ENCODE results near the gene STK38. TPM values are rescaled to one million over a fixed set of nuclear protein-coding genes. Genes with fewer than 3 reads are reported as not detected.

The STK38 gene
- total and polyA plus RNA-seq, 2 of the 13 experiments (the other 11 are each of a cell fraction or from before 2014, with no cell fraction given): 10.3 to 20.7 TPM

DNA sequence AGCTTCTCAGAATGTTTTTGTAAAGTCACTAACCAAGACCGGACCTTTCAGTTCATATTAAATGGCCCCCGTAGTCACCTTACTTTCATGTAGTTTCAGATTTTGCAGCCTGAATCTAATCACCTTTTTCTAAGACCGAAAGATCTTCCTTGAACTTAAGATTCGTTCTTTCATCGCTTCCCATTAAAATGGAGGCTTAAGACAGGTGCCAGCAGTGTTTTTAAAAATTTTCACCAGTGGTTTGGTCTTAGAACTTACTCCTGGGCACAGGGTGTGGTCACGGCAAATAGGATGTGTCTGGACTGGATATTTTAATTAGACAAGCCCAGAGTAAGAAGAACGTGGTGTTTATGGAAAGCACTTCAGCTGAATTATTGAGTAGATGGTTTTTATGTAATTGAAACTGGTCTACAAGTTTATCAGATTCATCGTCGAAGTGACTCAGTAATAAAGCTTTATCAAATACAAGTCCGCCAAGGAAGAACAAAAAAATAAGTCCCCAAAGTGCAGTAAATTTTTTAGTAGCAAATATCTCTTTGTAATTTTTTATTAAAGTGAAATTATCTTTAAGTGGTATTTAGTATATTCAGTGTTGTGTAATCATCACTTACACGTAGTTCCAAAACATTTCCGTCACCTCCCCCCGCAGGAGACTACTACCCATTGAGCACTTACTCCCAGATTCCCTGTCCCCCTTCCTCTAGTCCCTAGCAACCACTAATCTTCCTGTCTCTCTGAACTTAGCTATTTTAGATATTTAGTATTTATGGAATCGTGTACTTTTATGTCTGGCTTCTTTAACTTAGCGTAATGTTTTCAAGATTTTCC, 47.8 kb upstream of the STK38 start (continued):
- TF ChIP-seq, protein P1, sequence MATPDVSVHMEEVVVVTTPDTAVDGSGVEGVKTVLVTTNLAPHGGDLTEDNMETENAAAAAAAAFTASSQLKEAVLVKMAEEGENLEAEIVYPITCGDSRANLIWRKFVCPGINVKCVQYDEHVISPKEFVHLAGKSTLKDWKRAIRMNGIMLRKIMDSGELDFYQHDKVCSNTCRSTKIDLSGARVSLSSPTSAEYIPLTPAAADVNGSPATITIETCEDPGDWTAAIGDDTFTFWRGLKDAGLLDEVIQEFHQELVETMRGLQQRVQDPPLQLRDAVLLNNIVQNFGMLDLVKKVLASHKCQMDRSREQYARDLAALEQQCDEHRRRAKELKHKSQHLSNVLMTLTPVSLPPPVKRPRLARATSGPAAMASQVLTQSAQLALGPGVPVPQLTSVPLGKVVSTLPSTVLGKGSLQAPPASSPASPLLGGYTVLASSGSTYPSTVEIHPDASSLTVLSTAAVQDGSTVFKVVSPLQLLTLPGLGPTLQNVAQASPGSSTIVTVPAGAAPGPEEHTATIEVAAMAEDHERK (CRISPR knock-in tag; IDR thresholded peaks at IDR 0.05; ENCODE audit: low read depth): no peak
- TF ChIP-seq ZNF564 (CRISPR knock-in tag; IDR thresholded peaks at IDR 0.05): no peak
- TF ChIP-seq MLLT10 (CRISPR knock-in tag; IDR thresholded peaks at IDR 0.05): 0 out of 2 replicates have a peak, but pooled peaks have one; percentile 68
- no peak for TF ChIP-seq ZNF335 (CRISPR knock-in tag; IDR thresholded peaks at IDR 0.05)
- TF ChIP-seq, protein P2, sequence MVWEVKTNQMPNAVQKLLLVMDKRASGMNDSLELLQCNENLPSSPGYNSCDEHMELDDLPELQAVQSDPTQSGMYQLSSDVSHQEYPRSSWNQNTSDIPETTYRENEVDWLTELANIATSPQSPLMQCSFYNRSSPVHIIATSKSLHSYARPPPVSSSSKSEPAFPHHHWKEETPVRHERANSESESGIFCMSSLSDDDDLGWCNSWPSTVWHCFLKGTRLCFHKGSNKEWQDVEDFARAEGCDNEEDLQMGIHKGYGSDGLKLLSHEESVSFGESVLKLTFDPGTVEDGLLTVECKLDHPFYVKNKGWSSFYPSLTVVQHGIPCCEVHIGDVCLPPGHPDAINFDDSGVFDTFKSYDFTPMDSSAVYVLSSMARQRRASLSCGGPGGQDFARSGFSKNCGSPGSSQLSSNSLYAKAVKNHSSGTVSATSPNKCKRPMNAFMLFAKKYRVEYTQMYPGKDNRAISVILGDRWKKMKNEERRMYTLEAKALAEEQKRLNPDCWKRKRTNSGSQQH (CRISPR knock-in tag; IDR thresholded peaks at IDR 0.05; ENCODE audit: low read depth): 0 out of 2 replicates have a peak, but pooled peaks have one; percentile 8
- TF ChIP-seq SIX1 (CRISPR knock-in tag; IDR thresholded peaks at IDR 0.05; ENCODE audit: borderline replicate concordance): no peak
- TF ChIP-seq, protein P3, sequence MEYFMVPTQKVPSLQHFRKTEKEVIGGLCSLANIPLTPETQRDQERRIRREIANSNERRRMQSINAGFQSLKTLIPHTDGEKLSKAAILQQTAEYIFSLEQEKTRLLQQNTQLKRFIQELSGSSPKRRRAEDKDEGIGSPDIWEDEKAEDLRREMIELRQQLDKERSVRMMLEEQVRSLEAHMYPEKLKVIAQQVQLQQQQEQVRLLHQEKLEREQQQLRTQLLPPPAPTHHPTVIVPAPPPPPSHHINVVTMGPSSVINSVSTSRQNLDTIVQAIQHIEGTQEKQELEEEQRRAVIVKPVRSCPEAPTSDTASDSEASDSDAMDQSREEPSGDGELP (IDR thresholded peaks at IDR 0.05; ENCODE audit: borderline replicate concordance, low read depth): no peak
- TF ChIP-seq HDAC1 (CRISPR knock-in tag; IDR thresholded peaks at IDR 0.05): 0 out of 2 replicates have a peak, but pooled peaks have one; percentile 12
- TF ChIP-seq POLR2A (IDR thresholded peaks at IDR 0.05; ENCODE audit: insufficient read depth in 1 of 2, low read depth in 2 of 2, low read length in 2 of 2): peak in 1 of 2 experiments; percentile 56; a peak in 2 of 4 replicates
- TF ChIP-seq FOXM1 (CRISPR knock-in tag; IDR thresholded peaks at IDR 0.05): no peak
- TF ChIP-seq, protein P4, sequence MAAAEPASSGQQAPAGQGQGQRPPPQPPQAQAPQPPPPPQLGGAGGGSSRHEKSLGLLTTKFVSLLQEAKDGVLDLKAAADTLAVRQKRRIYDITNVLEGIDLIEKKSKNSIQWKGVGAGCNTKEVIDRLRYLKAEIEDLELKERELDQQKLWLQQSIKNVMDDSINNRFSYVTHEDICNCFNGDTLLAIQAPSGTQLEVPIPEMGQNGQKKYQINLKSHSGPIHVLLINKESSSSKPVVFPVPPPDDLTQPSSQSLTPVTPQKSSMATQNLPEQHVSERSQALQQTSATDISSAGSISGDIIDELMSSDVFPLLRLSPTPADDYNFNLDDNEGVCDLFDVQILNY (CRISPR knock-in tag; conservative IDR thresholded peaks at IDR 0.05): no peak
- no peak for TF ChIP-seq ARNTL (CRISPR knock-in tag; IDR thresholded peaks at IDR 0.05)
- TF ChIP-seq CCAR2 (optimal IDR thresholded peaks at IDR 0.05; ENCODE audit: low read depth, low read length): no peak
- TF ChIP-seq, protein P5, sequence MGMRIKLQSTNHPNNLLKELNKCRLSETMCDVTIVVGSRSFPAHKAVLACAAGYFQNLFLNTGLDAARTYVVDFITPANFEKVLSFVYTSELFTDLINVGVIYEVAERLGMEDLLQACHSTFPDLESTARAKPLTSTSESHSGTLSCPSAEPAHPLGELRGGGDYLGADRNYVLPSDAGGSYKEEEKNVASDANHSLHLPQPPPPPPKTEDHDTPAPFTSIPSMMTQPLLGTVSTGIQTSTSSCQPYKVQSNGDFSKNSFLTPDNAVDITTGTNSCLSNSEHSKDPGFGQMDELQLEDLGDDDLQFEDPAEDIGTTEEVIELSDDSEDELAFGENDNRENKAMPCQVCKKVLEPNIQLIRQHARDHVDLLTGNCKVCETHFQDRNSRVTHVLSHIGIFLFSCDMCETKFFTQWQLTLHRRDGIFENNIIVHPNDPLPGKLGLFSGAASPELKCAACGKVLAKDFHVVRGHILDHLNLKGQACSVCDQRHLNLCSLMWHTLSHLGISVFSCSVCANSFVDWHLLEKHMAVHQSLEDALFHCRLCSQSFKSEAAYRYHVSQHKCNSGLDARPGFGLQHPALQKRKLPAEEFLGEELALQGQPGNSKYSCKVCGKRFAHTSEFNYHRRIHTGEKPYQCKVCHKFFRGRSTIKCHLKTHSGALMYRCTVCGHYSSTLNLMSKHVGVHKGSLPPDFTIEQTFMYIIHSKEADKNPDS (CRISPR knock-in tag; IDR thresholded peaks at IDR 0.05): no peak
- peak; percentile 83 for TF ChIP-seq HNRNPK (IDR thresholded peaks at IDR 0.05; ENCODE audit: low read depth, low read length, poor library complexity, severe bottlenecking)
- TF ChIP-seq ZNF788 (CRISPR knock-in tag; IDR thresholded peaks at IDR 0.05; ENCODE audit: borderline replicate concordance): no peak
- TF ChIP-seq THAP11 (CRISPR knock-in tag; IDR thresholded peaks at IDR 0.05): no peak
- no peak for TF ChIP-seq ZEB1 (IDR thresholded peaks at IDR 0.05; ENCODE audit: insufficient replicate concordance, low read depth)
- no peak for TF ChIP-seq SRF (IDR thresholded peaks at IDR 0.05; ENCODE audit: low read depth, low read length)
- TF ChIP-seq, protein P6, sequence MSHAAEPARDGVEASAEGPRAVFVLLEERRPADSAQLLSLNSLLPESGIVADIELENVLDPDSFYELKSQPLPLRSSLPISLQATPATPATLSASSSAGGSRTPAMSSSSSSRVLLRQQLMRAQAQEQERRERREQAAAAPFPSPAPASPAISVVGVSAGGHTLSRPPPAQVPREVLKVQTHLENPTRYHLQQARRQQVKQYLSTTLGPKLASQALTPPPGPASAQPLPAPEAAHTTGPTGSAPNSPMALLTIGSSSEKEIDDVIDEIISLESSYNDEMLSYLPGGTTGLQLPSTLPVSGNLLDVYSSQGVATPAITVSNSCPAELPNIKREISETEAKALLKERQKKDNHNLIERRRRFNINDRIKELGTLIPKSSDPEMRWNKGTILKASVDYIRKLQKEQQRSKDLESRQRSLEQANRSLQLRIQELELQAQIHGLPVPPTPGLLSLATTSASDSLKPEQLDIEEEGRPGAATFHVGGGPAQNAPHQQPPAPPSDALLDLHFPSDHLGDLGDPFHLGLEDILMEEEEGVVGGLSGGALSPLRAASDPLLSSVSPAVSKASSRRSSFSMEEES (CRISPR knock-in tag; IDR thresholded peaks at IDR 0.05): no peak
